ENCODE results near the gene PRRG4. TPM values are rescaled to one million over a fixed set of nuclear protein-coding genes. Genes with fewer than 3 reads are reported as not detected.
"Not testable (repeated sequence)": the region's sequence is repeated elsewhere in the genome, so short reads cannot be mapped to it uniquely, and the experiment has no call there.

PRRG4 gene
- total RNA-seq, 1 experiment from 2014 or later = 11.5 TPM

GRCh38 chr11:32821917-32822560, 7.7 kb upstream of the PRRG4 start:
- no peak for DNase-seq
- ChIA-PET POLR2A (ENCODE audit: unreplicated experiment) (no interaction called here), CTCF (no interaction called here)
- Histone ChIP-seq H3K79me2 (ENCODE audit: low read depth) (no peaks in the 10 kb centered on the region), H3K27ac (peak overlapping the region; percentile 49; the same call in 1 of the 2 replicates), H4K20me1 (ENCODE audit: insufficient read depth) (no peaks in the 10 kb centered on the region), H3K27me3 (ENCODE audit: insufficient read depth, low read depth) (no peaks in the 10 kb centered on the region), H3K36me3 (ENCODE audit: low read depth) (no peaks in the 10 kb centered on the region), H3K9me3 (ENCODE audit: insufficient read depth, low read depth) (peaks cover 8% of the 10 kb centered on the region; the same call in 1 of the 2 replicates), H3K9me2 (ENCODE audit: insufficient read depth) (no peaks in the 10 kb centered on the region), H2AFZ (no peak overlapping the region), H3K4me2 (peak overlapping the region; percentile 46), H3K4me3 (no peak overlapping the region), H3F3A (ENCODE audit: insufficient read depth, low read depth) (peaks cover 15% of the 10 kb centered on the region), H3K4me1 (replicated peaks; ENCODE audit: insufficient read depth) (peaks cover 40% of the 10 kb centered on the region)
- intact Hi-C loops (cut with micrococcal nuclease; ENCODE audit: unreplicated experiment) = no loop called here
- BruUV-seq (replicated peaks) = no TSS peak
- TF ChIP-seq CTCF (conservative IDR thresholded peaks at IDR 0.05) (no peak), EZH2 (IDR thresholded peaks at IDR 0.05; ENCODE audit: low read depth) (no peak)

- H3K4me1 ChIP-seq (replicated peaks; ENCODE audit: insufficient read depth) = peaks cover 32% of the 10 kb centered on the region
- H4K20me1 ChIP-seq (ENCODE audit: insufficient read depth); H3K79me2 ChIP-seq (ENCODE audit: low read depth); POLR2A ChIA-PET (ENCODE audit: unreplicated experiment); H3K36me3 ChIP-seq (ENCODE audit: low read depth); H2AFZ ChIP-seq; CTCF ChIA-PET; BruUV-seq (replicated peaks); H3K4me2 ChIP-seq; H3K9me3 ChIP-seq (ENCODE audit: insufficient read depth, low read depth); intact Hi-C loops (cut with micrococcal nuclease; ENCODE audit: unreplicated experiment); H3K27ac ChIP-seq; H3K27me3 ChIP-seq (ENCODE audit: insufficient read depth, low read depth); H3K4me3 ChIP-seq; H3K9me2 ChIP-seq (ENCODE audit: insufficient read depth); DNase-seq: not testable (repeated sequence)
- H3F3A ChIP-seq (ENCODE audit: insufficient read depth, low read depth) = peaks cover 15% of the 10 kb centered on the region
Observed at GRCh38 chr11:32823617-32824016, 6.1 kb upstream of the PRRG4 start.

- ChIA-PET POLR2A (ENCODE audit: unreplicated experiment) (interaction anchor here (0.6 kb wide), 1 partner anchor 335 kb away, joined by 4 read pairs; the partner anchor contains the start of gene CSTF3), CTCF (no interaction called here)
- H3K27ac ChIP-seq = no peak overlapping the region
Observed at GRCh38 chr11:32826113-32826512, 3.6 kb upstream of the PRRG4 start.

More at GRCh38 chr11:32826113-32826512, 3.6 kb upstream of the PRRG4 start:
- peaks cover 8% of the 10 kb centered on the region; the same call in 1 of the 2 replicates for H3K9me3 ChIP-seq (ENCODE audit: insufficient read depth, low read depth)
- H3F3A ChIP-seq (ENCODE audit: insufficient read depth, low read depth) = peaks cover 26% of the 10 kb centered on the region
- no peak overlapping the region for H3K4me2 ChIP-seq
- intact Hi-C loops (cut with micrococcal nuclease; ENCODE audit: unreplicated experiment) = no loop called here
- BruUV-seq (replicated peaks) = no TSS peak
- no peaks in the 10 kb centered on the region for H3K9me2 ChIP-seq (ENCODE audit: insufficient read depth)
- no peaks in the 10 kb centered on the region for H4K20me1 ChIP-seq (ENCODE audit: insufficient read depth)
- no peak overlapping the region for H3K4me3 ChIP-seq
- peaks cover 33% of the 10 kb centered on the region for H3K4me1 ChIP-seq (replicated peaks; ENCODE audit: insufficient read depth)
- no peak for TF ChIP-seq EZH2 (IDR thresholded peaks at IDR 0.05; ENCODE audit: low read depth)
- TF ChIP-seq CTCF (conservative IDR thresholded peaks at IDR 0.05) = no peak
- no peak for DNase-seq
- peaks cover 6% of the 10 kb centered on the region; the same call in 1 of the 2 replicates for H3K79me2 ChIP-seq (ENCODE audit: low read depth)
- no peak overlapping the region for H2AFZ ChIP-seq
- H3K27me3 ChIP-seq (ENCODE audit: insufficient read depth, low read depth) = no peaks in the 10 kb centered on the region
- H3K36me3 ChIP-seq (ENCODE audit: low read depth) = no peaks in the 10 kb centered on the region

All from PC-9 (cell line).